ENCODE data around the gene CLBA1. TPM values are rescaled to one million over a fixed set of nuclear protein-coding genes. Genes with fewer than 3 reads are reported as not detected.
"Not testable (repeated sequence)": the region's sequence is repeated elsewhere in the genome, so short reads cannot be mapped to it uniquely, and the experiment has no call there.

The CLBA1 gene
- polyA plus RNA-seq, 2 of the 4 experiments (the other 2 are of a cell fraction), result 11.5 to 12.0 TPM

- no peak overlapping the region for H3K4me3 ChIP-seq
- WGBS (ENCODE audit: missing lambda C conversion rate), result 73% methylated on average over 3 of the region's 3 CpGs
- no peaks in the 10 kb centered on the region for H3K4me1 ChIP-seq
- no peak for DNase-seq (ENCODE audit: low read depth in 1 of 2, low spot score in 1 of 2)
- ChIA-PET POLR2A (no interaction called here), CTCF (interaction anchor here (0.7 to 8.8 kb wide), 4 partner anchors 9 to 105 kb away, joined by 3 to 50 read pairs (median 4); no protein-coding TSS in a partner anchor)
- H3K27ac ChIP-seq, result no peak overlapping the region
- H3K9me3 ChIP-seq, result no peaks in the 10 kb centered on the region
- ATAC-seq, result peak in 1 of 2 experiments; percentile 53; a peak in 3 of 6 replicates
- TF ChIP-seq RAD21 (conservative IDR thresholded peaks at IDR 0.05 in 1 of 2, IDR thresholded peaks at IDR 0.05 in 1 of 2), result peak in 1 of 2 experiments; percentile 20; a peak in 1 of 5 replicates
- no peak for TF ChIP-seq MYC (IDR thresholded peaks at IDR 0.05; ENCODE audit: borderline replicate concordance, low read length)
- H3K4me2 ChIP-seq, result no peak overlapping the region
- FAIRE-seq, result no peak
Measured at GRCh38 chr14:104940526-104941150, 45.0 kb upstream of the CLBA1 start.

DNA sequence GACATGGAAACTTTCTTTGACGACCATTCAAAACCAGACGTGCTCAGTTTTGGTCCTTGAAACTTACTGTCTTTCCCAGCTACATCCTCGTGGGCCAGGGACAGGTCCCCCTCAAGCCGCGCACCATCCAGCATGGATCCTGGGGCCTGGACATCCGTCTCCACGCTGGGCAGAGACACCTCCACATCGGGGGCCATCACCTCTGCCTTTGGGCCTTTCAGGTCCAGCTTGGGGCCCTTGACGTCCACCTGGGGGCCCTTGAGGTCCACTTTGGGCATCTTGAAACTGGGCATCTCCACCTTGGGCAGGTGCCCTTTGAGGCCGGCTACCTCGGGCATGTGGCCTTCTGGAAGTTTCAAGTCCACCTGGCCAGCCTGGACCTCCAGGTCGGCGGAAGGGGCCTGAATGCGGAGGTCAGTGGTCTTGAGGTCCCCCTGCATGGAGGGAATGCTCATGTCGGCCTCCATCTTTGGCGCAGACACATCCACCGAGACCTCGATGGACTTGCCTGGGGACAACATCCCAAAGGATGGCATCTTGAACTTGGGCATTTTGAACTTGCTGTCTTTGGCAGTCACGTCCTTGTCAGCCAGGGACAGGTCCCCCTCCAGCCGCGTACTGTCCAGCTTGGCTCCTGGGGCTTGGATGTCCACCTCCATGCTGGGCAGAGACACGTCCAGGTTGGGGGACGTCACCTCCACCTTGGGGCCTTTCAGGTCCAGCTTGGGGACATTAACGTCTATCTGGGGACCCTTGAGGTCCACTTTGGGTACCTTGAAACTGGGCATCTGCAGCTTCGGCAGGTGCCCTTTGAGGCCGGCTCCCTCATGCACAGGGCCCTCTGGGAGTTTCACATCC lies 43.9 kb upstream of the CLBA1 start:
- no peak for ATAC-seq
- Histone ChIP-seq H3K4me3 (no peak overlapping the region), H3K27ac (no peak overlapping the region), H3K4me1 (no peaks in the 10 kb centered on the region), H3K4me2 (no peak overlapping the region), H3K9me3 (no peaks in the 10 kb centered on the region)
- TF ChIP-seq, protein P1, sequence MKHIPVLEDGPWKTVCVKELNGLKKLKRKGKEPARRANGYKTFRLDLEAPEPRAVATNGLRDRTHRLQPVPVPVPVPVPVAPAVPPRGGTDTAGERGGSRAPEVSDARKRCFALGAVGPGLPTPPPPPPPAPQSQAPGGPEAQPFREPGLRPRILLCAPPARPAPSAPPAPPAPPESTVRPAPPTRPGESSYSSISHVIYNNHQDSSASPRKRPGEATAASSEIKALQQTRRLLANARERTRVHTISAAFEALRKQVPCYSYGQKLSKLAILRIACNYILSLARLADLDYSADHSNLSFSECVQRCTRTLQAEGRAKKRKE (CRISPR knock-in tag; IDR thresholded peaks at IDR 0.05; ENCODE audit: low read depth), result no peak
- ChIA-PET POLR2A (no interaction called here), CTCF (interaction anchor here (0.7 to 2.3 kb wide), 5 partner anchors 9 to 115 kb away, joined by 3 to 8 read pairs (median 3); no protein-coding TSS in a partner anchor)
- no peak for FAIRE-seq
- no peak for DNase-seq (ENCODE audit: low read depth in 1 of 2, low spot score in 1 of 2)
- WGBS (ENCODE audit: missing lambda C conversion rate), result 93% methylated on average over 24 of the region's 26 CpGs

DNA sequence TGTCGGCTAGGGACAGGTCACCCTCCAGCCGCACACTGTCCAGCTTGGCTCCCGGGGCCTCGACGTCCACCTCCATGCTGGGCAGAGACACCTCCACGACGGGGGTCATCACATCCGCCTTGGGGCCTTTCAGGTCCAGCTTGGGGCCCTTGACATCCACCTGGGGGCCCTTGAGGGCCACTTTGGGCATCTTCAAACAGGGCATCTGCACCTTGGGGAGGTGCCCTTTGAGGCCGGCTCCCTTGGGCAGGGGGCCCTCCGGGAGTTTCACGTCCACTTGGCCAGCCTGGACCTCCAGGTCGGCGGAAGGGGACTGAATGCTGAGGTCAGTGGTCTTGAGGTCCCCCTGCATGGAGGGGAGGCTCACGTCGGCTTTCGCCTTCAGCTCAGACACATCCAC lies 43.0 kb upstream of the CLBA1 start:
- no peak for ATAC-seq
- TF ChIP-seq POLR2A (IDR thresholded peaks at IDR 0.05; ENCODE audit: low read length), result no peak
- no peak for TF ChIP-seq SMC3 (IDR thresholded peaks at IDR 0.05)
- no peak for TF ChIP-seq EP300 (IDR thresholded peaks at IDR 0.05)
- TF ChIP-seq, protein P2, sequence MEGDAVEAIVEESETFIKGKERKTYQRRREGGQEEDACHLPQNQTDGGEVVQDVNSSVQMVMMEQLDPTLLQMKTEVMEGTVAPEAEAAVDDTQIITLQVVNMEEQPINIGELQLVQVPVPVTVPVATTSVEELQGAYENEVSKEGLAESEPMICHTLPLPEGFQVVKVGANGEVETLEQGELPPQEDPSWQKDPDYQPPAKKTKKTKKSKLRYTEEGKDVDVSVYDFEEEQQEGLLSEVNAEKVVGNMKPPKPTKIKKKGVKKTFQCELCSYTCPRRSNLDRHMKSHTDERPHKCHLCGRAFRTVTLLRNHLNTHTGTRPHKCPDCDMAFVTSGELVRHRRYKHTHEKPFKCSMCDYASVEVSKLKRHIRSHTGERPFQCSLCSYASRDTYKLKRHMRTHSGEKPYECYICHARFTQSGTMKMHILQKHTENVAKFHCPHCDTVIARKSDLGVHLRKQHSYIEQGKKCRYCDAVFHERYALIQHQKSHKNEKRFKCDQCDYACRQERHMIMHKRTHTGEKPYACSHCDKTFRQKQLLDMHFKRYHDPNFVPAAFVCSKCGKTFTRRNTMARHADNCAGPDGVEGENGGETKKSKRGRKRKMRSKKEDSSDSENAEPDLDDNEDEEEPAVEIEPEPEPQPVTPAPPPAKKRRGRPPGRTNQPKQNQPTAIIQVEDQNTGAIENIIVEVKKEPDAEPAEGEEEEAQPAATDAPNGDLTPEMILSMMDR (IDR thresholded peaks at IDR 0.05), result no peak
- no peak for TF ChIP-seq HOXB13 (CRISPR knock-in tag; IDR thresholded peaks at IDR 0.05; ENCODE audit: low read depth)
- no peak for TF ChIP-seq ZC3H11A (IDR thresholded peaks at IDR 0.05)
- no peak for TF ChIP-seq BCL3 (IDR thresholded peaks at IDR 0.05)
- ChIA-PET CTCF (interaction anchor here (0.8 to 2.3 kb wide), 3 partner anchors 9 to 116 kb away, joined by 3 to 8 read pairs (median 3); no protein-coding TSS in a partner anchor), POLR2A (no interaction called here)
- 95% methylated on average over 12 of the region's 16 CpGs for WGBS (ENCODE audit: missing lambda C conversion rate)
- no peak for DNase-seq (ENCODE audit: low read depth in 1 of 2, low spot score in 1 of 2)
- no peaks in the 10 kb centered on the region for H3K4me1 ChIP-seq
- no peak for FAIRE-seq
- H3K4me2 ChIP-seq, result no peak overlapping the region
- no peak overlapping the region for H3K4me3 ChIP-seq
- H3K27ac ChIP-seq, result no peak overlapping the region
- H3K9me3 ChIP-seq, result no peaks in the 10 kb centered on the region

DNA sequence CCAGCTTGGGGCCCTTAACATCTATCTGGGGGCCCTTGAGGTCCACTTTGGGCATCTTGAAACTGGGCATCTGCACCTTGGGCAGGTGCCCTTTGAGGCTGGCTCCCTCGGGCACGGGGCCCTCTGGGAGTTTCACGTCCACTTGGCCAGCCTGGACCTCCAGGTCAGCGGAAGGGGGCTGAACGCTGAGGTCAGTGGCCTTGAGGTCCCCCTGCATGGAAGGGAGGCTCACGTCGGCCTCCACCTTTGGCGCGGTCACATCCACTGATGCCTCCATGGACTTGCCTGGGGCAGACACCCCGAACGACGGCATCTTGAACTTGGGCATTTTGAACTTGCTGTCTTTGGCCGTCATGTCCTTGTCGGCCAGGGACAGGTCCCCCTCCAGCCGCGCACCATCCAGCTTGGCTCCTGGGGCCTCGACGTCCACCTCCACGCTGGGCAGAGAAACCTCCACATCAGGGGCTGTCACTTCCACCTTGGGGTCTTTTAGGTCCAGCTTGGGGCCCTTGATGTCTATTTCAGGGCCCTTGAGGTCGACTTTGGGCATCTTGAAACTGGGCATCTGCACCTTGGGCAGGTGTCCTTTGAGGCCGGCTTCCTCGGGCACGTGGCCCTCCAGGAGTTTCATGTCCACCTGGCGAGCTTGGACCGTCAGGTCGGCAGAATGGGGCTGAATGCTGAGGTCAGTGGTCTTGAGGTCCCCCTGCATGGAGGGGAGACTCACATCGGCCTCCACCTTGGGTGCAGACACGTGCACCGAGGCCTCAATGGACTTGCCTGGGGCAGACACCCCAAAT lies 42.2 kb upstream of the CLBA1 start:
- DNase-seq (ENCODE audit: low read depth in 1 of 2, low spot score in 1 of 2); FAIRE-seq: not testable (repeated sequence)
- CTCF ChIA-PET, result interaction anchor here (0.9 to 2.3 kb wide), 3 partner anchors 10 to 25 kb away, joined by 3 to 8 read pairs (median 4); no protein-coding TSS in a partner anchor

DNA sequence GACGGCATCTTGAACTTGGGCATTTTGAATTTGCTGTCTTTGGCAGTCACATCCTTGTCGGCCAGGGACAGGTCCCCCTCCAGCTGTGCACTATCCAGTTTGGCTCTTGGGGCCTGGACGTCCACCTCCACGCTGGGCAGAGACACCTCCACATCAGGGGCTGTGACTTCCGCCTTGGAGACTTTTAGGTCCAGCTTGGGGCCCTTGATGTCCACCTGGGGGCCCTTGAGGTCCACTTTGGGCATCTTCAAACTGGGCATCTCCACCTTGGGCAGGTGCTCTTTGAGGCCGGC lies 41.6 kb upstream of the CLBA1 start:
- H3K4me2 ChIP-seq; POLR2A ChIA-PET; FAIRE-seq; H3K4me3 ChIP-seq; H3K4me1 ChIP-seq; H3K27ac ChIP-seq; H3K9me3 ChIP-seq; DNase-seq (ENCODE audit: low read depth in 1 of 2, low spot score in 1 of 2); ATAC-seq: not testable (repeated sequence)
- CTCF ChIA-PET, result interaction anchor here (0.9 to 1.5 kb wide), 3 partner anchors 12 to 101 kb away, joined by 3 to 4 read pairs (median 3); no protein-coding TSS in a partner anchor
- 80% methylated on average over 3 of the region's 6 CpGs for WGBS (ENCODE audit: missing lambda C conversion rate)

More for the DNA sequence above, 42.2 kb upstream of the CLBA1 start:
- WGBS (ENCODE audit: missing lambda C conversion rate), result 94% methylated on average over 23 of the region's 29 CpGs
- POLR2A ChIA-PET, H3K4me3 ChIP-seq, H3K27ac ChIP-seq, H3K4me2 ChIP-seq, H3K9me3 ChIP-seq, ATAC-seq, H3K4me1 ChIP-seq: not testable (repeated sequence)

DNA sequence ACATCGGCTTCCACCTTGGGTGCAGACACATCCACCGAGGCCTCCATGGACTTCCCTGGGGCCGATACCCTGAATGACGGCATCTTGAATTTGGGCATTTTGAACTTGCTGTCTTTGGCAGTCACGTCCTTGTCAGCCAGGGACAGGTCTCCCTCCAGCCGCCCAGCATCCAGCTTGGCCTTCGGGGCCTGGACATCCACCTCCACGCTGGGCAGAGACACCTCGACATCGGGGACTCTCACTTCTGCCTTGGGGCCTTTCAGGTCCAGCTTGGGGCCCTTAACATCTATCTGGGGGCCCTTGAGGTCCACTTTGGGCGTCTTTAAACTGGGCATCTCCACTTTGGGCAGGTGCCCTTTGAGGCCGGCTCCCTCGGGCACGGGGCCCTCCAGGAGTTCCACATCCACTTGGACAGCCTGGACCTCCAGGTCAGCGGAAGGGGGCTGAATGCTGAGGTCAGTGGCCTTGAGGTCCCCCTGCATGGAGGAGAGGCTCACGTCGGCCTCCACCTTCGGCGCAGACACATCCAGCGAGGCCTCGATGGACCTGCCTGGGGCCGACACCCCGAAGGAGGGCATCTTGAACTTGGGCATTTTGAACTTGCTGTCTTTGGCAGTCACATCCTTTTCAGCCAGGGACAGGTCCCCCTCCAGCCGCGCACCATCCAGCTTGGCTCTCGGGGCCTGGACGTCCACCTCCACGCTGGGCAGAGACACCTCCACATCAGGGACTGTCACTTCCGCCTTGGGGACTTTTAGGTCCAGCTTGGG lies 41.0 kb upstream of the CLBA1 start:
- CTCF ChIA-PET, result interaction anchor here (0.9 to 1.5 kb wide), 3 partner anchors 11 to 100 kb away, joined by 3 to 4 read pairs (median 3); no protein-coding TSS in a partner anchor
- H3K27ac ChIP-seq; H3K4me1 ChIP-seq; H3K9me3 ChIP-seq; FAIRE-seq; ATAC-seq; POLR2A ChIA-PET; DNase-seq (ENCODE audit: low read depth in 1 of 2, low spot score in 1 of 2); H3K4me3 ChIP-seq; H3K4me2 ChIP-seq: not testable (repeated sequence)
- WGBS (ENCODE audit: missing lambda C conversion rate), result 95% methylated on average over 18 of the region's 29 CpGs
